Mesenchymal stem cell (in vitro differentiated cells and primary cell): ENCODE results near the gene UTP11.

ENCODE experiments used
- DNase-seq: peaks from one replicate; pipeline ENCODE4 v3.0.0-alpha.2; 2013
- H2AFZ ChIP-seq: one replicate; pipeline ENCODE4 v1.6.1; 2013; ENCODE audit warnings: low read depth, mild to moderate bottlenecking, control low read depth, inconsistent platforms, low read length, moderate library complexity
- H2AK5ac ChIP-seq: 2 replicates; pipeline ENCODE4 v1.6.1; 2013; ENCODE audit warnings: low read length, moderate library complexity, mild to moderate bottlenecking, inconsistent platforms; ENCODE audit not compliant: severe bottlenecking
- H2BK120ac ChIP-seq: one replicate; pipeline ENCODE4 v1.6.1; 2013; ENCODE audit warnings: low read depth, mild to moderate bottlenecking, inconsistent platforms, low read length, moderate library complexity
- H2BK12ac ChIP-seq, 2 experiments: one replicate each; pipeline ENCODE4 v1.6.1; 2013; ENCODE audit warnings: inconsistent platforms in 2 of 2, low read length in 2 of 2, mild to moderate bottlenecking in 2 of 2, moderate library complexity in 2 of 2, control low read depth in 1 of 2
- H2BK15ac ChIP-seq: one replicate; pipeline ENCODE4 v1.6.1; 2013; ENCODE audit warnings: mild to moderate bottlenecking, low read depth, inconsistent platforms; ENCODE audit not compliant: poor library complexity, severe bottlenecking
- H2BK5ac ChIP-seq: 2 replicates; pipeline ENCODE4 v1.6.1; 2013; ENCODE audit warnings: low read depth, mild to moderate bottlenecking, low read length, control low read depth, inconsistent platforms; ENCODE audit not compliant: poor library complexity, severe bottlenecking
- H3K14ac ChIP-seq, 2 experiments: one replicate each; pipeline ENCODE4 v1.6.1; 2013; ENCODE audit warnings: inconsistent platforms in 2 of 2, low read length in 2 of 2, control low read depth in 1 of 2, mild to moderate bottlenecking in 1 of 2, moderate library complexity in 1 of 2
- H3K18ac ChIP-seq, 2 experiments: one replicate each; pipeline ENCODE4 v1.6.1; 2013; ENCODE audit warnings: inconsistent platforms in 2 of 2, low read length in 2 of 2, control low read depth in 1 of 2, low read depth in 1 of 2, mild to moderate bottlenecking in 1 of 2
- H3K23ac ChIP-seq, 2 experiments: one replicate each; pipeline ENCODE4 v1.6.1; 2013; ENCODE audit warnings: inconsistent platforms in 2 of 2, low read length in 2 of 2, mild to moderate bottlenecking in 2 of 2, moderate library complexity in 2 of 2, control low read depth in 1 of 2
- H3K27ac ChIP-seq: 2 replicates; pipeline ENCODE4 v1.5.1; 2013; ENCODE audit warnings: mild to moderate bottlenecking, moderate library complexity, low read length, control low read depth, inconsistent platforms; ENCODE audit not compliant: poor library complexity, severe bottlenecking
- H3K27me3 ChIP-seq, 2 experiments: 2 replicates each; pipeline versions ENCODE4 v1.6.1 to v1.7.0; 2013; ENCODE audit warnings: low read length in 2 of 2, mild to moderate bottlenecking in 2 of 2, moderate library complexity in 2 of 2, control low read depth in 1 of 2, inconsistent platforms in 1 of 2; ENCODE audit not compliant: control insufficient read depth in 1 of 2, insufficient read depth in 1 of 2
- H3K36me3 ChIP-seq, 2 experiments: 2 replicates each; pipeline versions ENCODE4 v1.6.1 to v1.7.0; 2013; ENCODE audit warnings: low read length in 2 of 2, control low read depth in 1 of 2, inconsistent platforms in 1 of 2, low read depth in 1 of 2, mild to moderate bottlenecking in 1 of 2; ENCODE audit not compliant: insufficient read depth in 2 of 2, control insufficient read depth in 1 of 2
- H3K4ac ChIP-seq, 2 experiments: one replicate each; pipeline ENCODE4 v1.6.1; 2013; ENCODE audit warnings: inconsistent platforms in 2 of 2, low read length in 2 of 2, mild to moderate bottlenecking in 2 of 2, moderate library complexity in 2 of 2, control low read depth in 1 of 2, low read depth in 1 of 2
- H3K4me1 ChIP-seq: 2 replicates; pipeline ENCODE4 v1.6.1; 2013; ENCODE audit warnings: low read depth, low read length, control low read depth; ENCODE audit not compliant: control insufficient read depth, insufficient read depth
- H3K4me2 ChIP-seq: 2 replicates; pipeline ENCODE4 v1.6.1; 2013; ENCODE audit warnings: low read length, mild to moderate bottlenecking, inconsistent platforms; ENCODE audit not compliant: poor library complexity, severe bottlenecking
- H3K4me3 ChIP-seq, 2 experiments: 2 replicates each; pipeline versions ENCODE4 v1.5.1 to v1.7.0; 2013; ENCODE audit warnings: low read length in 2 of 2, mild to moderate bottlenecking in 2 of 2, control low read depth in 1 of 2, low read depth in 1 of 2; ENCODE audit not compliant: insufficient read depth in 1 of 2
- H3K79me1 ChIP-seq: replicated peaks from 2 replicates; pipeline ENCODE4 v1.6.1; 2013; ENCODE audit warnings: mild to moderate bottlenecking, control low read depth, low read length, inconsistent platforms; ENCODE audit not compliant: poor library complexity, severe bottlenecking
- H3K9ac ChIP-seq: 2 replicates; pipeline ENCODE4 v1.7.0; 2013; ENCODE audit warnings: mild to moderate bottlenecking, low read length, moderate library complexity
- H3K9me3 ChIP-seq: 2 replicates; pipeline ENCODE4 v1.7.0; 2013; ENCODE audit warnings: mild to moderate bottlenecking, low read length; ENCODE audit not compliant: control insufficient read depth
- H4K8ac ChIP-seq: one replicate; pipeline ENCODE4 v1.6.1; 2013; ENCODE audit warnings: inconsistent platforms, mild to moderate bottlenecking, low read length, moderate library complexity
- H4K91ac ChIP-seq: one replicate; pipeline ENCODE4 v1.6.1; 2013; ENCODE audit warnings: mild to moderate bottlenecking, low read length, inconsistent platforms
- WGBS: methylation state at CpG from one replicate; pipeline ENCODE4 v1.1.7; 2013; ENCODE audit warnings: mixed read lengths; 5-methylcytosine and 5-hydroxymethylcytosine counted together

UTP11 gene

GRCh38 chr1:38047603-38048141 is 35.1 kb downstream of the UTP11 start:
- H3K14ac ChIP-seq: no peak overlapping the region

GRCh38 chr1:38050397-38051078 is 38.0 kb downstream of the UTP11 start:
- Histone ChIP-seq H3K36me3 (no peaks in the 10 kb centered on the region), H3K4me2 (no peak overlapping the region), H3K23ac (no peak overlapping the region), H2BK15ac (no peak overlapping the region), H3K18ac (no peak overlapping the region), H3K4me1 (peaks cover 44% of the 10 kb centered on the region), H3K14ac (no peak overlapping the region), H2BK12ac (no peak overlapping the region), H3K27ac (no peak overlapping the region), H3K27me3 (peaks cover 39 to 74% of the 10 kb centered on the region in 2 experiments), H2AFZ (no peak overlapping the region), H4K91ac (no peak overlapping the region), H3K9ac (no peak overlapping the region), H3K79me1 (no peaks in the 10 kb centered on the region), H4K8ac (no peak overlapping the region), H3K4ac (no peak overlapping the region), H3K9me3 (no peaks in the 10 kb centered on the region), H2AK5ac (no peak overlapping the region), H2BK5ac (no peak overlapping the region), H2BK120ac (no peak overlapping the region), H3K4me3 (no peak overlapping the region)
- 51% methylated on average over 9 of the region's 13 CpGs for WGBS
- no peak for DNase-seq

More at GRCh38 chr1:38047603-38048141, 35.1 kb downstream of the UTP11 start:
- H3K4me3 ChIP-seq: peak overlapping the region; percentile 58 to 72
- no peaks in the 10 kb centered on the region for H3K79me1 ChIP-seq
- peak overlapping the region; percentile 91 for H3K4me2 ChIP-seq
- H2AK5ac ChIP-seq: no peak overlapping the region
- 8% methylated on average over 34 of the region's 34 CpGs for whole genome bisulfite sequencing
- no peak overlapping the region for H2BK5ac ChIP-seq
- peaks cover 55% of the 10 kb centered on the region for H3K4me1 ChIP-seq
- no peak overlapping the region for H4K8ac ChIP-seq
- peaks cover 44 to 73% of the 10 kb centered on the region in 2 experiments for H3K27me3 ChIP-seq
- H3K9ac ChIP-seq: peak overlapping the region; percentile 32
- no peak overlapping the region for H3K23ac ChIP-seq
- no peak overlapping the region for H2BK15ac ChIP-seq
- H3K27ac ChIP-seq: no peak overlapping the region
- H4K91ac ChIP-seq: no peak overlapping the region
- no peak overlapping the region for H2BK12ac ChIP-seq
- no peaks in the 10 kb centered on the region for H3K36me3 ChIP-seq
- H2BK120ac ChIP-seq: no peak overlapping the region
- no peaks in the 10 kb centered on the region for H3K9me3 ChIP-seq
- no peak overlapping the region for H3K4ac ChIP-seq
- H3K18ac ChIP-seq: no peak overlapping the region
- peak overlapping the region; percentile 42 for H2AFZ ChIP-seq
- peak; percentile 61 for DNase-seq

GRCh38 chr1:38051079-38051543 is 38.6 kb downstream of the UTP11 start:
- Histone ChIP-seq H3K9me3 (no peaks in the 10 kb centered on the region), H3K9ac (no peak overlapping the region), H3K4me1 (peaks cover 39% of the 10 kb centered on the region), H2BK15ac (no peak overlapping the region), H4K91ac (no peak overlapping the region), H2BK120ac (no peak overlapping the region), H4K8ac (no peak overlapping the region), H3K23ac (no peak overlapping the region), H3K4me3 (no peak overlapping the region), H3K14ac (no peak overlapping the region), H3K36me3 (no peaks in the 10 kb centered on the region), H2BK5ac (no peak overlapping the region), H3K27me3 (peaks cover 40 to 77% of the 10 kb centered on the region in 2 experiments), H3K4ac (no peak overlapping the region), H2AK5ac (no peak overlapping the region), H2AFZ (no peak overlapping the region), H3K18ac (no peak overlapping the region), H3K79me1 (no peaks in the 10 kb centered on the region), H2BK12ac (no peak overlapping the region), H3K4me2 (no peak overlapping the region), H3K27ac (no peak overlapping the region)
- 82% methylated on average over 9 of the region's 9 CpGs for WGBS
- DNase-seq: no peak

- H3K79me1 ChIP-seq: no peaks in the 10 kb centered on the region
- no peak overlapping the region for H2BK5ac ChIP-seq
- peaks cover 26% of the 10 kb centered on the region for H3K4me1 ChIP-seq
- no peak overlapping the region for H3K4me2 ChIP-seq
- H3K27ac ChIP-seq: no peak overlapping the region
- H3K18ac ChIP-seq: no peak overlapping the region
- H3K9ac ChIP-seq: no peak overlapping the region
- no peaks in the 10 kb centered on the region for H3K36me3 ChIP-seq
- H2BK120ac ChIP-seq: no peak overlapping the region
- H3K23ac ChIP-seq: no peak overlapping the region
- H2BK12ac ChIP-seq: no peak overlapping the region
- H3K9me3 ChIP-seq: no peaks in the 10 kb centered on the region
- H4K8ac ChIP-seq: no peak overlapping the region
- WGBS: 65% methylated on average over 3 of the region's 3 CpGs
- no peak overlapping the region for H2AK5ac ChIP-seq
- H3K4ac ChIP-seq: no peak overlapping the region
- no peak overlapping the region for H3K4me3 ChIP-seq
- H2AFZ ChIP-seq: no peak overlapping the region
- no peak overlapping the region for H3K14ac ChIP-seq
- H3K27me3 ChIP-seq: peaks cover 43 to 79% of the 10 kb centered on the region in 2 experiments
- DNase-seq: no peak
- H2BK15ac ChIP-seq: no peak overlapping the region
- no peak overlapping the region for H4K91ac ChIP-seq
Measured at GRCh38 chr1:38052750-38053415, 40.3 kb downstream of the UTP11 start.
